ENCODE measurements around the gene SEC14L3. TPM values are rescaled to one million over a fixed set of nuclear protein-coding genes. Genes with fewer than 3 reads are reported as not detected.

The SEC14L3 gene
- not detected for total RNA-seq (2013)
- not detected for polyA plus RNA-seq
- polyA minus RNA-seq: not detected in 2 replicates
- 0 to 1.4 (median 0) reads per million in 11 experiments for total RNA-seq

- no peaks in the 10 kb centered on the region for H3K36me3 ChIP-seq (replicated peaks in 1 of 2; ENCODE audit: control insufficient read depth in 1 of 2, insufficient read depth in 2 of 2, low read length in 2 of 2)
- H3K4me2 ChIP-seq (replicated peaks; ENCODE audit: extremely low read depth, low read length, poor library complexity, severe bottlenecking): no peak within 1 kb of the TSS
- peaks cover 7 to 17% (median 11%) of the 10 kb centered on the region in 3 donors for H3K27me3 Mint-ChIP-seq (ENCODE audit: low read depth in 3 of 3)
- TF ChIP-seq, protein P1, sequence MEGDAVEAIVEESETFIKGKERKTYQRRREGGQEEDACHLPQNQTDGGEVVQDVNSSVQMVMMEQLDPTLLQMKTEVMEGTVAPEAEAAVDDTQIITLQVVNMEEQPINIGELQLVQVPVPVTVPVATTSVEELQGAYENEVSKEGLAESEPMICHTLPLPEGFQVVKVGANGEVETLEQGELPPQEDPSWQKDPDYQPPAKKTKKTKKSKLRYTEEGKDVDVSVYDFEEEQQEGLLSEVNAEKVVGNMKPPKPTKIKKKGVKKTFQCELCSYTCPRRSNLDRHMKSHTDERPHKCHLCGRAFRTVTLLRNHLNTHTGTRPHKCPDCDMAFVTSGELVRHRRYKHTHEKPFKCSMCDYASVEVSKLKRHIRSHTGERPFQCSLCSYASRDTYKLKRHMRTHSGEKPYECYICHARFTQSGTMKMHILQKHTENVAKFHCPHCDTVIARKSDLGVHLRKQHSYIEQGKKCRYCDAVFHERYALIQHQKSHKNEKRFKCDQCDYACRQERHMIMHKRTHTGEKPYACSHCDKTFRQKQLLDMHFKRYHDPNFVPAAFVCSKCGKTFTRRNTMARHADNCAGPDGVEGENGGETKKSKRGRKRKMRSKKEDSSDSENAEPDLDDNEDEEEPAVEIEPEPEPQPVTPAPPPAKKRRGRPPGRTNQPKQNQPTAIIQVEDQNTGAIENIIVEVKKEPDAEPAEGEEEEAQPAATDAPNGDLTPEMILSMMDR (IDR thresholded peaks at IDR 0.05): no peak
- WGBS (ENCODE audit: insufficient coverage): 74% methylated on average over 9 of the region's 13 CpGs
- intact Hi-C loops (cut with micrococcal nuclease): loop anchor here in 1 of 2 donors (10.0 kb wide), 1 partner anchor 367 kb away; no protein-coding TSS in a partner anchor
- peaks cover 0 to 1% (median 0%) of the 10 kb centered on the region in 7 donors for H3K9me3 Mint-ChIP-seq
- H3K79me2 ChIP-seq (ENCODE audit: insufficient read depth, low read length): no peaks in the 10 kb centered on the region
- H3K27me3 ChIP-seq (ENCODE audit: control insufficient read depth in 2 of 2, insufficient read depth in 2 of 2, low read length in 2 of 2): no peaks in the 10 kb centered on the region
- H4K20me1 ChIP-seq (ENCODE audit: insufficient read depth, low read length): no peaks in the 10 kb centered on the region
- no peaks in the 10 kb centered on the region for H3K4me1 ChIP-seq (ENCODE audit: control insufficient read depth in 1 of 2, insufficient read depth in 2 of 2, low read length in 2 of 2)
- no peak within 1 kb of the TSS for H3K27ac Mint-ChIP-seq
- H3K27ac ChIP-seq (ENCODE audit: low read depth in 1 of 2, low read length in 2 of 2): no peak within 1 kb of the TSS
- no peaks in the 10 kb centered on the region for H3K4me1 Mint-ChIP-seq
- H2AFZ ChIP-seq (ENCODE audit: insufficient read depth, low read depth, low read length, poor library complexity, severe bottlenecking): no peak within 1 kb of the TSS
- no peak within 1 kb of the TSS for H3K4me3 Mint-ChIP-seq
- no peak within 1 kb of the TSS for H3K9ac ChIP-seq (ENCODE audit: insufficient read depth, low read length, poor library complexity, severe bottlenecking)
- no peaks in the 10 kb centered on the region for H3K36me3 Mint-ChIP-seq
- DNase-seq: no peak
- H3K4me3 ChIP-seq (replicated peaks in 1 of 3; ENCODE audit: low read depth in 2 of 3, low read length in 3 of 3): no peak within 1 kb of the TSS
- no peaks in the 10 kb centered on the region for H3K9me3 ChIP-seq (replicated peaks in 1 of 2; ENCODE audit: control insufficient read depth in 1 of 2, insufficient read depth in 1 of 2, low read length in 2 of 2)
Observed at GRCh38 chr22:30471616-30472318, at the start of gene SEC14L3. TSS of gene SEC14L3 (minus strand) at chr22:30472017. CDS start at chr22:30471958, 59 bp downstream.

DNA sequence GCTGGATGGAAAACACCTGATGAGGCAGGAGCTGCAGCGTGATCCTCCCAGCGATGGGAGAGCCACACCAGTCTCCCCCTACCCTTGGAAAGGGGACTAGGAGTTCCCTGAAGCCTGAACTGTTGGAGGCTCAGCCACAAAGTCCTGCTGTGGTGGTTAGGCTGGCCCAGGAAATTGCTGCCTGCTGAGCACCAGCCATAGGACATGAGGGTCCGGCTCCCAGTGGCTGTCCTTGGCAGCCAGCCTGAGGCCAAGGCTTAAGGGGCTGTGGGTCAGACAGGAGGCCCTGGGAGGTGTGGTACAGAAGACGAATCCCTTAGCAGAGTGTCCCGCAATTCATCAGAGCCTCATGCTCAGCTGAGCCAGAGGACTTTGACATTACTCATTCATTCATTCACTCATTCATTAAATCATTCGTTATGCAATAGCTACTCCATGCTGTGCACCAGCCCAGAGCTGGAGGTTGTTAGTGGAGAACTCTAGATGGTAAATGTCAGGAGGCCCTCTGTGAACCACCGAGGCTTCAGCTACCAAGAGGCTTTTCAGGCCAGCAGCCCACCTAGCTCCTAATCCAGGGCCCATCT, 48.1 kb upstream of the SEC14L3 start:
- H3K27ac Mint-ChIP-seq: no peak overlapping the region
- intact Hi-C loops (cut with micrococcal nuclease): no loop called here
- H3K4me2 ChIP-seq (replicated peaks; ENCODE audit: extremely low read depth, low read length, poor library complexity, severe bottlenecking): no peak overlapping the region
- H3K36me3 ChIP-seq (replicated peaks in 1 of 2; ENCODE audit: control insufficient read depth in 1 of 2, insufficient read depth in 2 of 2, low read length in 2 of 2): no peaks in the 10 kb centered on the region
- no peaks in the 10 kb centered on the region for H3K36me3 Mint-ChIP-seq
- no peaks in the 10 kb centered on the region for H3K4me1 Mint-ChIP-seq
- no peak overlapping the region for H3K4me3 Mint-ChIP-seq
- no peak overlapping the region for H2AFZ ChIP-seq (ENCODE audit: insufficient read depth, low read depth, low read length, poor library complexity, severe bottlenecking)
- DNase-seq: no peak
- 87% methylated on average over 3 of the region's 7 CpGs for WGBS (ENCODE audit: insufficient coverage)
- no peak overlapping the region for H3K9ac ChIP-seq (ENCODE audit: insufficient read depth, low read length, poor library complexity, severe bottlenecking)
- no peaks in the 10 kb centered on the region for H3K79me2 ChIP-seq (ENCODE audit: insufficient read depth, low read length)
- no peaks in the 10 kb centered on the region for H3K9me3 Mint-ChIP-seq
- TF ChIP-seq, protein P1 (IDR thresholded peaks at IDR 0.05): no peak
- no peaks in the 10 kb centered on the region for H3K4me1 ChIP-seq (ENCODE audit: control insufficient read depth in 1 of 2, insufficient read depth in 2 of 2, low read length in 2 of 2)
- no peaks in the 10 kb centered on the region for H4K20me1 ChIP-seq (ENCODE audit: insufficient read depth, low read length)
- no peaks in the 10 kb centered on the region for H3K9me3 ChIP-seq (replicated peaks in 1 of 2; ENCODE audit: control insufficient read depth in 1 of 2, insufficient read depth in 1 of 2, low read length in 2 of 2)
- no peaks in the 10 kb centered on the region for H3K27me3 ChIP-seq (ENCODE audit: control insufficient read depth in 2 of 2, insufficient read depth in 2 of 2, low read length in 2 of 2)
- no peak overlapping the region for H3K4me3 ChIP-seq (replicated peaks in 1 of 3; ENCODE audit: low read depth in 2 of 3, low read length in 3 of 3)
- H3K27me3 Mint-ChIP-seq (ENCODE audit: low read depth in 3 of 3): peaks cover 4 to 11% (median 6%) of the 10 kb centered on the region in 3 donors
- H3K27ac ChIP-seq (ENCODE audit: low read depth in 1 of 2, low read length in 2 of 2): no peak overlapping the region
